K562 (cell line): ENCODE measurements around the gene TOM1L1. TPM values are rescaled to one million over a fixed set of nuclear protein-coding genes. Genes with fewer than 3 reads are reported as not detected.

ENCODE experiments used
- BCLAF1 ChIP-seq, 2 experiments: fragments of 450-650 bp in 1 of 2; IDR thresholded peaks; 2 replicates each; pipeline ENCODE4 v1.6.1; 2011 to 2017; ENCODE audit warnings: low read depth in 2 of 2, antibody characterized with exemption in 1 of 2, borderline replicate concordance in 1 of 2, low read length in 1 of 2, mild to moderate bottlenecking in 1 of 2, mixed read lengths in 1 of 2; ENCODE audit not compliant: control insufficient read depth in 1 of 2
- CBX2 ChIP-seq: fragments of 200-600 bp; sonication (generic); IDR thresholded peaks from one replicate; pipeline ENCODE4 v1.6.1; 2012; ENCODE audit warnings: mild to moderate bottlenecking, low read length, inconsistent platforms; ENCODE audit not compliant: insufficient read depth, poor library complexity, severe bottlenecking
- CREB3L1 ChIP-seq: fragments of 450-650 bp; IDR thresholded peaks from 2 replicates; pipeline ENCODE4 v1.6.1; 2014; ENCODE audit warnings: low read depth, mild to moderate bottlenecking, moderate library complexity, borderline replicate concordance
- E4F1 ChIP-seq: fragments of 250-450 bp; sonication (Bioruptor Pico); IDR thresholded peaks from 2 replicates; pipeline ENCODE4 v1.5.0; 2021; ENCODE audit warnings: mild to moderate bottlenecking, borderline replicate concordance
- EP400 ChIP-seq: fragments of 450-650 bp; IDR thresholded peaks from 2 replicates; pipeline ENCODE4 v1.6.1; 2017; ENCODE audit warnings: antibody characterized with exemption, mild to moderate bottlenecking, moderate library complexity
- ETV6 ChIP-seq, 3 experiments: fragments of 150-350 bp in 1 of 3; sonication (generic) in 1 of 3; formaldehyde crosslinking in 1 of 3; IDR thresholded peaks; 2 replicates each; pipeline versions ENCODE4 v1.6.1 to v1.8.0; 2014 to 2022; ENCODE audit warnings: borderline replicate concordance in 2 of 3, low read depth in 2 of 3, antibody characterized with exemption in 1 of 3, low read length in 1 of 3, mild to moderate bottlenecking in 1 of 3, missing genetic modification reagents in 1 of 3
- MITF ChIP-seq: IDR thresholded peaks from 2 replicates; pipeline ENCODE4 v1.6.1; 2014; ENCODE audit warnings: antibody characterized with exemption
- NBN ChIP-seq: fragments of 450-650 bp; IDR thresholded peaks from 2 replicates; pipeline ENCODE4 v1.6.1; 2016; ENCODE audit warnings: low read depth, mild to moderate bottlenecking
- NFATC3 ChIP-seq: fragments of 450-650 bp; IDR thresholded peaks from 2 replicates; pipeline ENCODE4 v1.6.1; 2017; ENCODE audit warnings: mild to moderate bottlenecking
- NR1H2 ChIP-seq: sonication (generic); formaldehyde crosslinking; IDR thresholded peaks from 2 replicates; pipeline ENCODE4 v1.4.0; 2020; ENCODE audit warnings: mild to moderate bottlenecking, missing genetic modification reagents
- PTRF ChIP-seq: fragments of 450-650 bp; IDR thresholded peaks from 2 replicates; pipeline ENCODE4 v1.6.1; 2016; ENCODE audit warnings: mild to moderate bottlenecking, missing genetic modification characterization, missing compliant biosample characterization
- RFX1 ChIP-seq: fragments of 450-650 bp; IDR thresholded peaks from 2 replicates; pipeline ENCODE4 v1.6.1; 2016; ENCODE audit warnings: mild to moderate bottlenecking, moderate library complexity
- SMAD2 ChIP-seq: fragments of 150-350 bp; IDR thresholded peaks from 2 replicates; pipeline ENCODE4 v1.6.1; 2014; ENCODE audit warnings: low read depth, mild to moderate bottlenecking, low read length
- TFAM ChIP-seq: fragments of 250-450 bp; sonication (Bioruptor Pico); conservative IDR thresholded peaks from 2 replicates; pipeline ENCODE4 v1.5.0; 2021; ENCODE audit warnings: mild to moderate bottlenecking, moderate library complexity
- WHSC1 ChIP-seq: IDR thresholded peaks from one replicate; pipeline ENCODE4 v1.6.1; 2012; ENCODE audit warnings: low read length, control low read depth, inconsistent platforms
- ZNF12 ChIP-seq: sonication (generic); formaldehyde crosslinking; IDR thresholded peaks from 2 replicates; pipeline ENCODE4 v1.4.0; 2020; ENCODE audit warnings: mild to moderate bottlenecking, missing genetic modification reagents
- ZNF274 ChIP-seq: IDR thresholded peaks from 2 replicates; pipeline ENCODE4 v1.6.1; 2011; ENCODE audit warnings: low read depth, mild to moderate bottlenecking, low read length, moderate library complexity, borderline replicate concordance
- ZNF79 ChIP-seq: fragments of 250-450 bp; sonication (Bioruptor Pico); IDR thresholded peaks from 2 replicates; pipeline ENCODE4 v1.4.0; 2020; ENCODE audit warnings: low read depth, mild to moderate bottlenecking, moderate library complexity
- polyA plus RNA-seq, 8 experiments: library from polyadenylated mRNA; depleted of rRNA in 4 of 8; stranded (reverse) in 5 of 8; unstranded in 3 of 8; fragments of >200 nt; fragmentation: Nextera tagmentation in 2 of 8; fragmentation: Illumina TruSeq in 1 of 8; extraction: Ambion mirVana in 2 of 8; extraction: Trizol in 1 of 8; gene quantifications; 2 replicates each; pipeline versions ENCODE4 v1.2.1 to v1.2.3, GENCODE V29; 2011 to 2014; ENCODE audit warnings: inconsistent platforms in 1 of 8, missing spikeins in 1 of 8
- total RNA-seq, 7 experiments: library from RNA; depleted of rRNA in 6 of 7; stranded (reverse); fragments of >200 nt in 6 of 7; fragmentation: Illumina TruSeq in 2 of 7; extraction: Trizol in 2 of 7; gene quantifications; 2 replicates each; pipeline versions ENCODE4 v1.2.1 to v1.2.3, GENCODE V29; 2011 to 2021; ENCODE audit warnings: low replicate concordance in 1 of 7

The TOM1L1 gene
- total and polyA plus RNA-seq, 9 of the 15 experiments (the other 6 are each of a cell fraction or from before 2014, with no cell fraction given), result 21.3 to 74.3 (median 31.0) TPM

- TF ChIP-seq SMAD2 (no peak), WHSC1 (no peak), BCLAF1 (IDR thresholded peaks at IDR 0.05; ENCODE audit: borderline replicate concordance in 1 of 2, control insufficient read depth in 1 of 2, low read depth in 2 of 2, low read length in 1 of 2) (0 out of 4 replicates have a peak, but pooled peaks of 1 of the 2 experiments have one; percentile 47), ETV6 (IDR thresholded peaks at IDR 0.05; ENCODE audit: borderline replicate concordance in 1 of 2, low read depth in 2 of 2, low read length in 1 of 2) (no peak), ETV6 (CRISPR knock-in tag; IDR thresholded peaks at IDR 0.05; ENCODE audit: borderline replicate concordance) (no peak), RFX1 (no peak), NFATC3 (peak; percentile 72; the same call in 1 of the 2 replicates), ZNF79 (CRISPR knock-in tag) (no peak), TFAM (CRISPR knock-in tag) (no peak), NR1H2 (CRISPR knock-in tag) (no peak), CBX2 (no peak), ZNF274 (peak; percentile 65; the same call in 1 of the 2 replicates), ZNF12 (CRISPR knock-in tag) (no peak), PTRF (tag) (no peak), MITF (no peak), EP400 (peak; percentile 45; the same call in 1 of the 2 replicates), E4F1 (CRISPR knock-in tag) (no peak), CREB3L1 (no peak), NBN (peak; percentile 89)
Measured at GRCh38 chr17:54860617-54861470, 39.8 kb upstream of the TOM1L1 start (continued).
